A549 (cell line): ENCODE measurements around the gene CHAD. TPM values are rescaled to one million over a fixed set of nuclear protein-coding genes. Genes with fewer than 3 reads are reported as not detected.

ENCODE experiments used
- ATAC-seq, 2 experiments: fragments of 200-7000 bp in 1 of 2; fragments of >200 bp in 1 of 2; cut with Nextera tagmentation in 1 of 2; cut with Tn5 transposase in 1 of 2; 3 replicates each; pipeline versions ENCODE4 v1.8.0 to v1.9.1; 2018 to 2020; ENCODE audit warnings: mild to moderate bottlenecking in 1 of 2, moderate library complexity in 1 of 2
- CTCF ChIA-PET: fragments of 300-600 bp; sonication (Branson Sonifier 250); formaldehyde crosslinking; extraction: SDS; loops from one replicate; lab custom pipeline; 2021; ENCODE audit warnings: antibody characterized with exemption, inconsistent platforms; lab: Yijun Ruan, JAX
- POLR2A ChIA-PET: fragments of 350-600 bp; formaldehyde crosslinking; extraction: SDS; loops from one replicate; lab custom pipeline; 2021; ENCODE audit warnings: antibody characterized with exemption, inconsistent platforms; lab: Yijun Ruan, JAX
- DNase-seq, 2 experiments: peaks; one replicate each; pipeline versions ENCODE4 v3.0.0 to v3.0.0-alpha.2; 2011 to 2016; ENCODE audit warnings: low read depth in 1 of 2, low spot score in 1 of 2
- FAIRE-seq: peaks from 2 replicates; lab custom pipeline; 2011; peaks lifted over from hg19 to GRCh38; lab: Jason Lieb, UNC
- H3K27ac ChIP-seq, 2 experiments: fragments of >200 bp; sonication (Bioruptor Twin); formaldehyde crosslinking; 3 replicates each; pipeline ENCODE4 v1.5.1; 2016 to 2017
- H3K4me1 ChIP-seq: fragments of >200 bp; sonication (Bioruptor Twin); formaldehyde crosslinking; 3 replicates; pipeline ENCODE4 v1.6.1; 2016
- H3K4me2 ChIP-seq: fragments of >200 bp; sonication (Bioruptor Twin); formaldehyde crosslinking; 3 replicates; pipeline ENCODE4 v1.6.1; 2016
- H3K4me3 ChIP-seq: fragments of >200 bp; sonication (Bioruptor Twin); formaldehyde crosslinking; 3 replicates; pipeline ENCODE4 v1.5.1; 2016
- H3K9me3 ChIP-seq: fragments of >200 bp; sonication (Bioruptor Twin); formaldehyde crosslinking; 3 replicates; pipeline ENCODE4 v1.6.1; 2016
- BHLHE40 ChIP-seq: IDR thresholded peaks from 2 replicates; pipeline ENCODE4 v1.6.1; 2012; ENCODE audit warnings: low read depth, low read length, inconsistent platforms
- CHD4 ChIP-seq: fragments of 200-600 bp; sonication (generic); IDR thresholded peaks from 2 replicates; pipeline ENCODE4 v1.6.1; 2016; ENCODE audit warnings: antibody characterized with exemption, mild to moderate bottlenecking, borderline replicate concordance
- HMGXB4 ChIP-seq: fragments of 250-450 bp; sonication (Bioruptor Pico); IDR thresholded peaks from 2 replicates; pipeline ENCODE4 v1.5.0; 2021; ENCODE audit warnings: mild to moderate bottlenecking, moderate library complexity, borderline replicate concordance
- HOXA7 ChIP-seq: fragments of 250-450 bp; sonication (Bioruptor Pico); IDR thresholded peaks from 2 replicates; pipeline ENCODE4 v1.5.0; 2020; ENCODE audit warnings: mild to moderate bottlenecking, moderate library complexity
- JUNB ChIP-seq: fragments of >200 bp; sonication (Bioruptor Twin); formaldehyde crosslinking; IDR thresholded peaks from 2 replicates; pipeline ENCODE4 v1.6.1; 2016
- MAZ ChIP-seq: fragments of 150-350 bp; IDR thresholded peaks from 2 replicates; pipeline ENCODE4 v1.6.1; 2014; ENCODE audit warnings: antibody characterized with exemption, low read depth, low read length, borderline replicate concordance
- MYC ChIP-seq: IDR thresholded peaks from 2 replicates; pipeline ENCODE4 v1.6.1; 2012; ENCODE audit warnings: mild to moderate bottlenecking, inconsistent platforms, low read length, improper control_type of control experiment, borderline replicate concordance
- NFE2L2 ChIP-seq: fragments of 150-350 bp; conservative IDR thresholded peaks from 2 replicates; pipeline ENCODE4 v1.6.1; 2014; ENCODE audit warnings: low read length
- NR3C1 ChIP-seq: fragments of >200 bp; sonication (Bioruptor Twin); formaldehyde crosslinking; IDR thresholded peaks from 3 replicates; pipeline ENCODE4 v1.6.1; 2017
- POLR2AphosphoS2 ChIP-seq: conservative IDR thresholded peaks from 2 replicates; pipeline ENCODE4 v1.6.1; 2012; ENCODE audit warnings: low read length, improper control_type of control experiment, inconsistent platforms
- RARB ChIP-seq: fragments of 250-450 bp; sonication (Bioruptor Pico); IDR thresholded peaks from 2 replicates; pipeline ENCODE4 v1.8.0; 2021; ENCODE audit warnings: mild to moderate bottlenecking, moderate library complexity
- RFX5 ChIP-seq: fragments of 450-650 bp; IDR thresholded peaks from 2 replicates; pipeline ENCODE4 v1.7.1; 2014; ENCODE audit warnings: antibody characterized with exemption, mild to moderate bottlenecking, moderate library complexity
- ZNF302 ChIP-seq: fragments of 250-450 bp; sonication (Bioruptor Pico); IDR thresholded peaks from 2 replicates; pipeline ENCODE4 v1.9.0; 2021; ENCODE audit warnings: inconsistent platforms, mild to moderate bottlenecking, moderate library complexity
- ZSCAN20 ChIP-seq: fragments of 250-450 bp; sonication (Bioruptor Pico); IDR thresholded peaks from 2 replicates; pipeline ENCODE4 v1.8.0; 2022; ENCODE audit warnings: mild to moderate bottlenecking, moderate library complexity
- WGBS: methylation state at CpG from one replicate; pipeline ENCODE4 v1.1.6; 2017; ENCODE audit errors: missing lambda C conversion rate; 5-methylcytosine and 5-hydroxymethylcytosine counted together
- polyA plus RNA-seq, 4 experiments: library from polyadenylated mRNA; depleted of rRNA in 3 of 4; stranded (reverse); fragments of >200 nt; fragmentation: RNase III in 1 of 4; extraction: RNeasy Plus Mini Kit Qiagen cat#74134 plus additional on column Dnase treatment in 1 of 4; gene quantifications; 2 replicates in 3 of 4; 3 replicates in 1 of 4; pipeline ENCODE4 v1.2.3, GENCODE V29; 2011 to 2017
- TF ChIP-seq, protein P1 (sequence below): IDR thresholded peaks from 2 replicates; pipeline ENCODE4 v1.6.1; 2012

The CHAD gene
- polyA plus RNA-seq, 2 of the 4 experiments (the other 2 are of a cell fraction): not detected

- WGBS: 74% methylated on average over 6 of the region's 9 CpGs
- DNase-seq (no peak), FAIRE-seq (no peak), ATAC-seq (no peak)
- TF ChIP-seq BHLHE40: no peak
- no peak for TF ChIP-seq NFE2L2
- no peak for TF ChIP-seq JUNB
- no peak for TF ChIP-seq NR3C1
- no peak for TF ChIP-seq MAZ
- TF ChIP-seq ZNF302 (CRISPR knock-in tag): no peak
- TF ChIP-seq MYC: no peak
- no peak for TF ChIP-seq RFX5
- no peak for TF ChIP-seq POLR2AphosphoS2
- TF ChIP-seq, protein P1, sequence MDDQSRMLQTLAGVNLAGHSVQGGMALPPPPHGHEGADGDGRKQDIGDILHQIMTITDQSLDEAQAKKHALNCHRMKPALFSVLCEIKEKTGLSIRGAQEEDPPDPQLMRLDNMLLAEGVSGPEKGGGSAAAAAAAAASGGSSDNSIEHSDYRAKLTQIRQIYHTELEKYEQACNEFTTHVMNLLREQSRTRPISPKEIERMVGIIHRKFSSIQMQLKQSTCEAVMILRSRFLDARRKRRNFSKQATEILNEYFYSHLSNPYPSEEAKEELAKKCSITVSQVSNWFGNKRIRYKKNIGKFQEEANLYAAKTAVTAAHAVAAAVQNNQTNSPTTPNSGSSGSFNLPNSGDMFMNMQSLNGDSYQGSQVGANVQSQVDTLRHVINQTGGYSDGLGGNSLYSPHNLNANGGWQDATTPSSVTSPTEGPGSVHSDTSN: no peak
- TF ChIP-seq ZSCAN20: no peak
- no peak for TF ChIP-seq HMGXB4 (CRISPR knock-in tag)
- no peak overlapping the region for H3K27ac ChIP-seq
- CTCF ChIA-PET: interaction anchor here (0.6 to 19.6 kb wide), 5 partner anchors 13 to 91 kb away, joined by 3 to 238 read pairs (median 3); partner anchors contain the start of gene RSAD1
- POLR2A ChIA-PET: no interaction called here
- no peak overlapping the region for H3K4me3 ChIP-seq
- no peaks in the 10 kb centered on the region for H3K9me3 ChIP-seq
- no peak overlapping the region for H3K4me2 ChIP-seq
- peaks cover 23% of the 10 kb centered on the region for H3K4me1 ChIP-seq
These were observed 6.2 kb downstream of the CHAD start for GRCh38 chr17:50462446-50462845.

- 82% methylated on average over 13 of the region's 14 CpGs for WGBS
These were observed 7.0 kb downstream of the CHAD start for GRCh38 chr17:50461550-50462132.

DNA sequence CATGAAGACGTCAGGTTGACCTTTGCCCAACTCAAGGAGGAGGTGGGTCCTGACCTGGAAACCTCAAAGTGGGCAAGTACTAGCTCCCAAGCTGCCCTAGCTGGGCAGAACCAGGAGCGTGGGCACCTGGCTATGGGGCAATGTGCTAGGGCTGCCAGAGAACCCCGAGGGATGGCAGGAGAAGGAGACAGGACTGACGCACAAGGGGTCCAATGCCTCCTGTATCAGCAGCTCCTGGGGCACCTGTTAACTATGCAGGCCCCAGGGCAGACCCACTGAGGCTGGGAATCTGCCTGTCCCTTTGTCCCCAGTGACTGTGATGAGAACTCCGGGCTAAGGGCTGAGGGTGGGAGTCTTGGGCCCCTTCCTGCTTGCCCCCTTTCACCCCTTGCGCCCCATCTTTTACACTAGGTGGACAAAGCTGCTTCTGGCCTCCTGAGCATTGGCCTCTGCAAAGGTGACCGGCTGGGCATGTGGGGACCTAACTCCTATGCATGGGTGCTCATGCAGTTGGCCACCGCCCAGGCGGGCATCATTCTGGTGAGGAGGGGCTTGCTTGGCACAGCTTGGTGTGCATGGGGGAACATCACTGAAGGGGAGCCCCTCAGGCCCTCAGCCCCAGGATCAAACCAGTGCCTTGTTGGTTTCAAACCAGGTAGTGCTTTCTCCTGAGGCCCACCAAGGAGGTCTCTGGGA lies 7.7 kb downstream of the CHAD start:
- peaks cover 9% of the 10 kb centered on the region; the same call in 2 of the 3 replicates for H3K4me1 ChIP-seq
- DNase-seq: no peak
- ChIA-PET POLR2A (no interaction called here), CTCF (interaction anchor here (1.0 to 19.6 kb wide), 4 partner anchors 14 to 163 kb away, joined by 3 to 238 read pairs (median 4); partner anchors contain the start of genes LRRC59 and RSAD1)
- no peak for ATAC-seq
- H3K9me3 ChIP-seq: no peaks in the 10 kb centered on the region
- no peak for TF ChIP-seq NFE2L2
- no peak for TF ChIP-seq RARB (CRISPR knock-in tag)
- no peak overlapping the region for H3K4me2 ChIP-seq
- no peak overlapping the region for H3K27ac ChIP-seq
- 83% methylated on average over 9 of the region's 9 CpGs for WGBS
- no peak overlapping the region for H3K4me3 ChIP-seq
- FAIRE-seq: no peak

More at GRCh38 chr17:50461550-50462132, 7.0 kb downstream of the CHAD start:
- Histone ChIP-seq H3K4me3 (no peak overlapping the region), H3K4me2 (no peak overlapping the region), H3K4me1 (peaks cover 15% of the 10 kb centered on the region)
- ChIA-PET CTCF (interaction anchor here (0.6 to 19.6 kb wide), 4 partner anchors 14 to 64 kb away, joined by 3 to 238 read pairs (median 4); partner anchors contain the start of genes LRRC59 and RSAD1), POLR2A (no interaction called here)
- ATAC-seq: no peak
- TF ChIP-seq RFX5: no peak
- no peak for TF ChIP-seq CHD4
- TF ChIP-seq, all 56 proteins: peak for 0
- no peaks in the 10 kb centered on the region for H3K9me3 ChIP-seq
- H3K27ac ChIP-seq: no peak overlapping the region
- DNase-seq (no peak), FAIRE-seq (no peak)

DNA sequence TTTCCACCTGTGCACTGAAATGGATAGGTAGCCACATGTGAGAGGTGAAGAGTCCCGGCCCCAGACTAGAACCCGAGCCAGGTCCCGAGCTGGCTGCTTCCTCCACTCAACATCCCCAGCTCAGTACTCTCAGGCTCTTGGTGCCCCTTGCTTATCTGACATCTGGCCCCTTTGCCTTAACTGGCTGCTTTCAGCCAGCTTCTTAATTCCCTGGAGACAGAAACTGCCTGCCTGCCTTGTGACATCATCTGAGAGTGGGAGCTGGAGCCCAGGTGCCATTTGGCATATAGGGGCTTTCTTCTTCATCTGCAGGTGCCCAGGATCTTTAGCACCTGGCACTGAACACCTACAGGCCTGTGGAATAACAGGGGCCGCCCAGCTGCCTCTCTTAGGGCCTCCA lies 8.9 kb downstream of the CHAD start:
- no peak for TF ChIP-seq HOXA7 (CRISPR knock-in tag)
- no peak overlapping the region for H3K4me3 ChIP-seq
- ATAC-seq (no peak), DNase-seq (no peak), FAIRE-seq (no peak)
- ChIA-PET POLR2A (no interaction called here), CTCF (interaction anchor here (0.6 to 19.6 kb wide), 4 partner anchors 11 to 306 kb away, joined by 3 to 238 read pairs (median 4); partner anchors contain the start of genes LRRC59 and RSAD1)
- WGBS: 94% methylated on average over 4 of the region's 4 CpGs
- H3K4me2 ChIP-seq: no peak overlapping the region
- no peak overlapping the region for H3K27ac ChIP-seq
- H3K4me1 ChIP-seq: peaks cover 9% of the 10 kb centered on the region; the same call in 2 of the 3 replicates
- H3K9me3 ChIP-seq: no peaks in the 10 kb centered on the region
